ENCODE results near the gene MRGPRG.

Gene MRGPRG

GRCh38 chr11:3205261-3206155, 13.1 kb downstream of the MRGPRG start:
- no peak for DNase-seq

- no peak for DNase-seq
Observed at GRCh38 chr11:3204141-3205015, 14.2 kb downstream of the MRGPRG start.

- DNase-seq = no peak
Observed at GRCh38 chr11:3203221-3204043, 15.2 kb downstream of the MRGPRG start.

- no peak for DNase-seq
Observed at GRCh38 chr11:3202759-3203158, 15.9 kb downstream of the MRGPRG start.

GRCh38 chr11:3202305-3202704, 16.3 kb downstream of the MRGPRG start:
- no peak for DNase-seq

- DNase-seq = no peak
Observed at GRCh38 chr11:3201677-3202181, 16.9 kb downstream of the MRGPRG start.

GRCh38 chr11:3201112-3201581, 17.5 kb downstream of the MRGPRG start:
- no peak for DNase-seq

GRCh38 chr11:3200388-3201111, 18.1 kb downstream of the MRGPRG start:
- no peak for DNase-seq

GRCh38 chr11:3199537-3200295, 18.9 kb downstream of the MRGPRG start:
- DNase-seq = no peak

GRCh38 chr11:3198815-3199214, 19.8 kb downstream of the MRGPRG start:
- DNase-seq = no peak

GRCh38 chr11:3197878-3198528, 20.6 kb downstream of the MRGPRG start:
- no peak for DNase-seq

GRCh38 chr11:3197044-3197695, 21.4 kb downstream of the MRGPRG start:
- no peak for DNase-seq

- no peak for DNase-seq
Observed at GRCh38 chr11:3196161-3197043, 22.2 kb downstream of the MRGPRG start.

- DNase-seq = no peak
Observed at GRCh38 chr11:3195251-3196160, 23.1 kb downstream of the MRGPRG start.

- DNase-seq = no peak
Observed at GRCh38 chr11:3194016-3194816, 24.4 kb downstream of the MRGPRG start.

GRCh38 chr11:3193373-3194015, 25.1 kb downstream of the MRGPRG start:
- DNase-seq = no peak
